Peyer's patch (tissue), 4 donors: ENCODE measurements around the gene LRIG2. TPM values are rescaled to one million over a fixed set of nuclear protein-coding genes. Genes with fewer than 3 reads are reported as not detected.
"Not testable (repeated sequence)": the region's sequence is repeated elsewhere in the genome, so short reads cannot be mapped to it uniquely, and the experiment has no call there.

Experiments
- DNase-seq, 3 donors: peaks; one replicate each; pipeline ENCODE4 v3.0.0-alpha.2; 2017 to 2019
- H3K27ac ChIP-seq, 4 donors: fragments of 200-600 bp; sonication (generic); one replicate each; pipeline ENCODE4 v1.5.1; 2016 to 2019
- H3K27me3 ChIP-seq, 2 donors: fragments of 200-600 bp; sonication (generic); one replicate each; pipeline ENCODE4 v1.5.1; 2019
- H3K36me3 ChIP-seq, 3 donors: fragments of 200-600 bp; sonication (generic); one replicate each; pipeline ENCODE4 v1.5.1; 2016 to 2019
- H3K4me1 ChIP-seq, 4 donors: fragments of 200-600 bp; sonication (generic); one replicate each; pipeline ENCODE4 v1.5.1; 2016 to 2019
- H3K4me3 ChIP-seq, 4 donors: fragments of 200-600 bp; sonication (generic); 1 replicate in 3 of 4; 2 replicates in 1 of 4; pipeline ENCODE4 v1.5.1; 2016 to 2019; ENCODE audit warnings: mild to moderate bottlenecking in 1 of 4
- H3K9me3 ChIP-seq, 4 donors: fragments of 200-600 bp; sonication (generic); one replicate each; pipeline ENCODE4 v1.5.1; 2016 to 2019; ENCODE audit warnings: mild to moderate bottlenecking in 1 of 4
- CTCF ChIP-seq, 6 experiments: fragments of 450-650 bp in 4 of 6; fragments of 200-600 bp in 2 of 6; sonication (generic) in 1 of 6; IDR thresholded peaks; one replicate each; pipeline ENCODE4 v1.5.1; 2017 to 2019; ENCODE audit warnings: antibody characterized with exemption in 6 of 6, mild to moderate bottlenecking in 3 of 6, moderate library complexity in 1 of 6
- POLR2A ChIP-seq, 2 donors: fragments of 450-650 bp; IDR thresholded peaks; one replicate each; pipeline ENCODE4 v1.5.1; 2017; ENCODE audit warnings: antibody characterized with exemption in 2 of 2, mild to moderate bottlenecking in 2 of 2, moderate library complexity in 2 of 2
- total RNA-seq, 4 donors: library from RNA; depleted of rRNA; stranded (reverse); fragments of >200 nt; gene quantifications; one replicate each; pipeline ENCODE4 v1.1.0, GENCODE V29; 2016

LRIG2 gene
- total RNA-seq, 4 donors from 2014 or later = 9.5 to 38.7 (median 24.0) TPM

GRCh38 chr1:113041569-113042284 is 31.3 kb upstream of the LRIG2 start:
- TF ChIP-seq CTCF (IDR thresholded peaks at IDR 0.05) = no peak
- no peak for TF ChIP-seq POLR2A (IDR thresholded peaks at IDR 0.05)
- H3K4me1 ChIP-seq = peaks cover 0 to 13% (median 3%) of the 10 kb centered on the region in 4 donors
- H3K36me3 ChIP-seq = no peaks in the 10 kb centered on the region
- no peak for DNase-seq
- H3K9me3 ChIP-seq = no peaks in the 10 kb centered on the region
- H3K27ac ChIP-seq = peak overlapping the region in 1 of 4 donors; percentile 81
- no peak overlapping the region for H3K4me3 ChIP-seq
- H3K27me3 ChIP-seq = no peaks in the 10 kb centered on the region

- H3K27me3 ChIP-seq = no peaks in the 10 kb centered on the region
- no peaks in the 10 kb centered on the region for H3K36me3 ChIP-seq
- peaks cover 0 to 13% (median 3%) of the 10 kb centered on the region in 4 donors for H3K4me1 ChIP-seq
- H3K4me3 ChIP-seq = no peak overlapping the region
- TF ChIP-seq CTCF (IDR thresholded peaks at IDR 0.05) = peak in 5 of 6 experiments; percentile 8 to 78 (median 72)
- TF ChIP-seq POLR2A (IDR thresholded peaks at IDR 0.05) = no peak
- peak; percentile 43 to 85 (median 76) for DNase-seq
- no peaks in the 10 kb centered on the region for H3K9me3 ChIP-seq
- H3K27ac ChIP-seq = peak overlapping the region in 3 of 4 donors; percentile 63 to 81 (median 76)
These were observed 30.5 kb upstream of the LRIG2 start for GRCh38 chr1:113042285-113043143.

- DNase-seq, H3K4me3 ChIP-seq, H3K27me3 ChIP-seq, H3K36me3 ChIP-seq, H3K9me3 ChIP-seq: not testable (repeated sequence)
- peaks cover 0 to 13% (median 3%) of the 10 kb centered on the region in 4 donors for H3K4me1 ChIP-seq
- peak overlapping the region in 3 of 4 donors; percentile 63 to 81 (median 76) for H3K27ac ChIP-seq
These were observed 29.9 kb upstream of the LRIG2 start for GRCh38 chr1:113043144-113043488.

GRCh38 chr1:113046569-113046968 is 26.4 kb upstream of the LRIG2 start:
- Histone ChIP-seq H3K4me3 (no peak overlapping the region), H3K36me3 (no peaks in the 10 kb centered on the region), H3K27me3 (no peaks in the 10 kb centered on the region), H3K27ac (no peak overlapping the region), H3K4me1 (peaks cover 0 to 13% (median 3%) of the 10 kb centered on the region in 4 donors), H3K9me3 (no peaks in the 10 kb centered on the region)
- no peak for TF ChIP-seq POLR2A (IDR thresholded peaks at IDR 0.05)
- no peak for TF ChIP-seq CTCF (IDR thresholded peaks at IDR 0.05)
- no peak for DNase-seq

- Histone ChIP-seq H3K4me1 (peaks cover 0 to 2% (median under 1%) of the 10 kb centered on the region in 4 donors), H3K36me3 (no peaks in the 10 kb centered on the region), H3K9me3 (no peaks in the 10 kb centered on the region), H3K27me3 (no peaks in the 10 kb centered on the region), H3K27ac (peak overlapping the region in 1 of 4 donors; percentile 56), H3K4me3 (no peak overlapping the region)
- TF ChIP-seq POLR2A (IDR thresholded peaks at IDR 0.05) (peak in 1 of 2 donors; percentile 23), CTCF (IDR thresholded peaks at IDR 0.05) (no peak)
- DNase-seq = peak in 2 of 3 donors; percentile 68 to 80
These were observed 24.9 kb upstream of the LRIG2 start for GRCh38 chr1:113048064-113048463.
